Measurements from ENCODE around the gene PRM3. TPM values are rescaled to one million over a fixed set of nuclear protein-coding genes. Genes with fewer than 3 reads are reported as not detected.

PRM3 gene
- total and polyA plus RNA-seq, 7 donors, result not detected

GRCh38 chr16:11314309-11314894, 41.0 kb upstream of the PRM3 start:
- WGBS, 2 donors, result 97% methylated on average over 8 of the region's 8 CpGs
- Histone ChIP-seq H3K27me3 (no peaks in the 10 kb centered on the region), H3K4me3 (no peak overlapping the region), H3K27ac (no peak overlapping the region), H3K9me3 (no peaks in the 10 kb centered on the region), H3K4me1 (peaks cover 0 to 3% (median 0%) of the 10 kb centered on the region in 4 donors), H3K36me3 (no peaks in the 10 kb centered on the region)
- TF ChIP-seq EP300 (IDR thresholded peaks at IDR 0.05), result no peak
- no peak for TF ChIP-seq POLR2A (IDR thresholded peaks at IDR 0.05)
- TF ChIP-seq POLR2AphosphoS5 (IDR thresholded peaks at IDR 0.05), result no peak
- TF ChIP-seq, protein P1, sequence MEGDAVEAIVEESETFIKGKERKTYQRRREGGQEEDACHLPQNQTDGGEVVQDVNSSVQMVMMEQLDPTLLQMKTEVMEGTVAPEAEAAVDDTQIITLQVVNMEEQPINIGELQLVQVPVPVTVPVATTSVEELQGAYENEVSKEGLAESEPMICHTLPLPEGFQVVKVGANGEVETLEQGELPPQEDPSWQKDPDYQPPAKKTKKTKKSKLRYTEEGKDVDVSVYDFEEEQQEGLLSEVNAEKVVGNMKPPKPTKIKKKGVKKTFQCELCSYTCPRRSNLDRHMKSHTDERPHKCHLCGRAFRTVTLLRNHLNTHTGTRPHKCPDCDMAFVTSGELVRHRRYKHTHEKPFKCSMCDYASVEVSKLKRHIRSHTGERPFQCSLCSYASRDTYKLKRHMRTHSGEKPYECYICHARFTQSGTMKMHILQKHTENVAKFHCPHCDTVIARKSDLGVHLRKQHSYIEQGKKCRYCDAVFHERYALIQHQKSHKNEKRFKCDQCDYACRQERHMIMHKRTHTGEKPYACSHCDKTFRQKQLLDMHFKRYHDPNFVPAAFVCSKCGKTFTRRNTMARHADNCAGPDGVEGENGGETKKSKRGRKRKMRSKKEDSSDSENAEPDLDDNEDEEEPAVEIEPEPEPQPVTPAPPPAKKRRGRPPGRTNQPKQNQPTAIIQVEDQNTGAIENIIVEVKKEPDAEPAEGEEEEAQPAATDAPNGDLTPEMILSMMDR (IDR thresholded peaks at IDR 0.05), result no peak
- intact Hi-C loops (cut with DNase I), result no loop called here
- no peak for DNase-seq

- Histone ChIP-seq H3K9me3 (no peaks in the 10 kb centered on the region), H3K27me3 (no peaks in the 10 kb centered on the region), H3K4me3 (no peak overlapping the region), H3K27ac (no peak overlapping the region), H3K4me1 (peaks cover 0 to 3% (median 0%) of the 10 kb centered on the region in 4 donors), H3K36me3 (no peaks in the 10 kb centered on the region)
- DNase-seq, result no peak
- 95 to 97% methylated on average over 9 of the region's 9 CpGs for WGBS, 2 donors
- intact Hi-C loops (cut with DNase I), result no loop called here
- TF ChIP-seq POLR2A (IDR thresholded peaks at IDR 0.05) (no peak), POLR2AphosphoS5 (IDR thresholded peaks at IDR 0.05) (no peak), EP300 (IDR thresholded peaks at IDR 0.05) (no peak)
- TF ChIP-seq, protein P1 (IDR thresholded peaks at IDR 0.05), result no peak
These were observed 40.3 kb upstream of the PRM3 start for GRCh38 chr16:11313493-11314308.

- H3K9me3 ChIP-seq, result no peaks in the 10 kb centered on the region
- no peak overlapping the region for H3K4me3 ChIP-seq
- intact Hi-C loops (cut with DNase I), result no loop called here
- 52 to 60% methylated on average over 8 of the region's 8 CpGs for WGBS, 2 donors
- H3K4me1 ChIP-seq, result peaks cover 0 to 3% (median 0%) of the 10 kb centered on the region in 4 donors
- no peak for DNase-seq
- no peaks in the 10 kb centered on the region for H3K36me3 ChIP-seq
- no peak overlapping the region for H3K27ac ChIP-seq
- no peak for TF ChIP-seq POLR2A (IDR thresholded peaks at IDR 0.05)
- TF ChIP-seq EP300 (IDR thresholded peaks at IDR 0.05), result no peak
- TF ChIP-seq POLR2AphosphoS5 (IDR thresholded peaks at IDR 0.05), result no peak
- TF ChIP-seq, protein P1 (IDR thresholded peaks at IDR 0.05), result no peak
- no peaks in the 10 kb centered on the region for H3K27me3 ChIP-seq
These were observed 39.5 kb upstream of the PRM3 start for GRCh38 chr16:11312718-11313492.

- Histone ChIP-seq H3K27ac (no peak overlapping the region), H3K27me3 (no peaks in the 10 kb centered on the region), H3K4me1 (peaks cover 0 to 3% (median 0%) of the 10 kb centered on the region in 4 donors), H3K9me3 (no peaks in the 10 kb centered on the region), H3K36me3 (no peaks in the 10 kb centered on the region), H3K4me3 (no peak overlapping the region)
- WGBS, 2 donors, result 54 to 72% methylated on average over 10 of the region's 10 CpGs
- DNase-seq, result no peak
- TF ChIP-seq POLR2A (IDR thresholded peaks at IDR 0.05) (no peak), POLR2AphosphoS5 (IDR thresholded peaks at IDR 0.05) (no peak), EP300 (IDR thresholded peaks at IDR 0.05) (no peak)
- TF ChIP-seq, protein P1 (IDR thresholded peaks at IDR 0.05), result no peak
- intact Hi-C loops (cut with DNase I), result no loop called here
These were observed 37.6 kb upstream of the PRM3 start for GRCh38 chr16:11310997-11311561.

All from sigmoid colon (tissue), 7 donors.